NCI-H82 treated with DMSO at 0.1 percent for 48 hours (cell line): ENCODE data around the gene WDR88.
"Not testable (repeated sequence)": the region's sequence is repeated elsewhere in the genome, so short reads cannot be mapped to it uniquely, and the experiment has no call there.

Source experiments
- DNase-seq: peaks from one replicate; lab custom pipeline; 2025; ENCODE audit not compliant: unreplicated experiment; lab: John Stamatoyannopoulos, UW

Gene WDR88

DNA sequence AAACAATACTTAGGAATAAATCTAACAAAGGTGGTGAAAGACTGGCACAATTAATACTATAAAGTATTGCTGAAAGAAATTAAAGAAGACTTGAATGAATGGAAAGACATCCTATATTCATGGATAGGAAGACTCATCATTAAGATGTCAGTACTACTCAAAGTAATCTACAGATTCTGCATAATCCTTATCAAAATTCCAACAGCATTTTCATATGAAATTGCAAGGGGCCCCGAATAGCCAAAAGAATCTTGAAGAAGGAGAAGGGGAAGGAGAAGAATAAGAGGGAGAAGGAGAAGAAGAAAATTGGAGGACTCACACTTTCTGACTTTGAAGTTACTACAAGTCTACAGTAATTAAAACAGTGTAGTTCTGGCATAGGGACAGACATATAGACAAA is 36.6 kb downstream of the WDR88 start:
- DNase-seq, result no peak

DNA sequence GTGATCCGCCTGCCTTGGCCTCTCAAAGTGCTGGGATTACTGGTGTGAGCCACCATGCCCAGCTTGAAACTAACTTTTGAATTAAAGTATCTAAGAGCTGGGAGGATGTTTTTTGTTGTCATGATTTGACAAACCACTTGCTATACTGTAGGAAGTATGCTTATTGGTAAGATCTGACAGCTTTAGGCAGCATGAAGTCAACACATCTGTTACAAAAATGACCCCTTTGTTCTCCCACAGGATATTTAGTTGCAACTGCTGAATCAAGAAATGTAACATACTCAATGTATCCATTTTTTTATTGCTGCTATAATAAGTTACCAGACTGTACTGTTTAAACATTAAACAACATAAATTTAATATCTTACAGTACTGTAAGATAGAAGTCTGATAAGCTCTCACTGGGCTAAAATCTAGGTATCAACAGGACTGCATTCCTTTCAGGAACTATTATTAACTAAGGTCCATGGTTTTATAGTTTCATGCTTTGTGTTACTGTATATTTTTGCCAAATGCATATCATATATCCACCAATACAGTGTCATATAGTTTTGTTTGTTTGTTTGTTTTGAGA is 39.4 kb downstream of the WDR88 start:
- DNase-seq, result no peak

DNA sequence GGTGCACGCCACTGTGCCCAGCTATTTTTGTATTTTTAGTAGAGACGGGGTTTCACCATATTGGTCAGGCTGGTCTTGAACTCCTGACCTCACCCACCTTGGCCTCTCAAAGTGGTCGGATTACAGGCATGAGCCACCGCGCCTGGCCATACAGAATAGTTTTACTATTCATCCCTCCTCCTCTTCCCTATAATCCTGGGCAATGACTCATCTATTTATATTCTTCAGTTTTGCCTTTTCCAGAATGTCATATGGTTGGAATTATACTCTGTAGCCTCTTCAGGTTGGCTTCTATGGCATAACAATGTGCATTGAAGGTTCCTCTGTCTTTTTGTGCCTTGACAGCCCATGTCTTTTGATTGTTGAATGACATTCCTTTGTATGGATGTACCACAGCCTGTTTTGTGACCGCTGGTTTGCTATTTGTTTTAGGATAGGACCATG is 40.0 kb downstream of the WDR88 start:
- DNase-seq, result no peak

DNA sequence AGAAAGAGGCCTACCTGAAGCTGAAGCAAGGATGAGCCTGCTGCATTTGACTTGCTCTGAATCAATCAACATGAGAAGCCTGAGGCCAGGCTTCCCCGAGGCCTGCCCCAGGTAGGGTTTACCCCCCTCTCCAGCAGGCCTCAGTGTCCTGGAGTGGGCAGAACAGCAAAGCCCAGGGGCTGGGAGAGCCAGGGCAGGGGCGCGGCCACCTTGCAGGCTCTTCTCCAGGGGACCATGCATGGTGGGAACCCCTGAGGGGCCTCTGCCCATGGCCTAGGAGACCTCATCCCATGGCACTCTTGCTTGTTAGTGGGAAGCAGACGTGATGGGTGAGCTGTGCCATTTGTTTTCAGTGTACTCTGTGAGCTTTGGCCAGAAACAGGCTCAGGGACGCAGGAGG is 42.3 kb downstream of the WDR88 start:
- no peak for DNase-seq

DNA sequence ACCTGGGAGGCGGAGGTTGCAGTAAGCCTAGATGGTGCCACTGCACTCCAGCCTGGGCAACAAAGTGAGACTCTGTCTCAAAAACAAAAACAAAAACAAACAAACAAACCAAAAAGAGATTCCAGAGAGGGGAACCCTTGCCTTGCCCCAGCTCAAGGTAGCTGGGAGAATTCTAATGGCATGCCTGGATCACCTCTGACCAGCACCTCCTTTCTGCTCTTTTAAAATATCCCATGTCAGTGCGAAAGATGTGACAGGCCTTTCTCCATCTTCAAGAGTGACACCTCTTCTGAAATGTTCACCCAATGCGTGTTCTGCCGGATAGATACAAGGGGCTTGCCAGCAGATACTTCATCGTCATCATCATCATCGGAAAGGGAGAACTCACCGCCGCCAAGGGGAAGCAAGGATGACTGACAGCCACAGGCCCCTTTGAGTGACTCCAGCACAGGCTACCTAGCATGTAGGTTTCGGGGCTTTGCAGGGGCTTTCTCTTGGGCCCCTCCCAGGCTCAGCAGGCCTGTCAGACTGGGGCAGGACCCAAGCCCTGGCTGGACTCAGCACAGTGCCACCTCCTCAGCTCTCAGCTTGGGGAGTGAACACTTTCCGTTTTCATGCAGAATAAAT is 43.4 kb downstream of the WDR88 start:
- DNase-seq, result no peak

DNA sequence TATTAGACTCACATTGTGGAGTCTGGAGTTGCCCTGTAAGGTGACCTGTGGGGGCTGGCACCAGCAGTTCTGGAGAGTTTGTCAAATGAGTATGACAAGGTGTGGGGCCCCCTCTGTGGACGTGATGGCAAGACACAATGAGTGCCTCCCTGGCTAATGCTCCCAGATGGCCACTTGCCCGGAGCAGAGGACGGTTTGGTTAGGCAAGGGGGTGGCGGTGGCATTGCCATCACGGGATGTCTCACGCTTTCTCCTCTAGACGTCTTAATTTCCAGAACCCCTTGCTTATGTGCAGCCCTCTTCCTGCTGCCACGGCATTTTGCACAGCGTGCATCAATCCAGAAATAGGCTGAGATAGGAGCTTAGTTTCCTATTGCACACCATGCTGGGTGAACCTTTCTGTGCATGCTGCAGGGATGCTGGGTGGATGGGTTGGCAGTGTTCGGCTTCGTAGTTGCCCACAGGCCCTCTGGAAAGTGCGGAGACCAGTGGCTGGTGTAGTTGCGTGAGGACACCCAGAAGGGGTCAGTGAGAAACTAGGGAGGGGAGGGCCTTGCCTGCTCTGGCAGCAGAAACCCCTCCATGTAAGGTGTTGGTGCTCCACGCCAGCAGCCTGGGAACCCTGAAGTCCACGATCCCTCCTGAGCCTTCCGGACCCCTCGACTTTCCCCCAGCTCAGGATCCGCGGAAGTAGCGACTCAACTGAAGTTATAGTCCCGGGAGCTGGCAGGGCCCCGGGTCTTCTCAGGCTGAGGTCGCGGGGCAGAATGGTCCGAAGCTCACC is 44.2 kb downstream of the WDR88 start:
- no peak for DNase-seq

DNA sequence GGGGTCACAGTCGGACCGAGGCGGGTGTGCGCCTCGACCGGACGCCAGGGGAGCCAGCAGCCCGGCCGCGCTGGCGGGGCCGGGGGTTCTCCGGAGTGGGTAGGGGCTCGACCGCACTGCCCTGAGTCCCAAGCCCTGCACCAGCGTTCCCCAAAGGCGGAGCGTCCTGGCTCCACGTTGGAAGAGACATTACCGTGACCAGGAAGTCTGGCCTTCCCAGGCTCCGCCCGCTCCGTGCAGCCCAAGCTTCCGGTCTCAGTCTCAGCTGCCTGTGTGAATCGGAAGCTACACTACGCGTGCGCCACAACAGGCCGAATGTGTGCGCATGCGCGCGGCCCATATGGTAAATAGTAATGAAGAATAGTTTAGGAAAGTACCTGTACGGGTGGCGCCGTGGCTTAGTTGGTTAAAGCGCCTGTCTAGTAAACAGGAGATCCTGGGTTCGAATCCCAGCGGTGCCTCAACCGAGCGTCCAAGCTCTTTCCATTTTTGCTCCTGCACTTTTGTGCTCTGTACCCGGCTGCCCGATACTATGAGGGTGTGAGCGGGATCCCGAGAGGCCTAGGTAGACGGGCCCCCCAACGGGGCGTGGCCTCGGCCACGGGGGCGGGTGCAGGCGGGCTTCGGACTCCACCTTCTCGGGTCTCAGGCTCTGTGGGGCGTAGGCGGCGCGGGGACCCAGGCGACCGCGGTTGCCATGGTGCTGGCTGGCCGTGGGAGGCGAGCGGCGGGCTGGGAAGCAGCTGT is 44.9 kb downstream of the WDR88 start:
- peak; percentile 96 for DNase-seq

DNA sequence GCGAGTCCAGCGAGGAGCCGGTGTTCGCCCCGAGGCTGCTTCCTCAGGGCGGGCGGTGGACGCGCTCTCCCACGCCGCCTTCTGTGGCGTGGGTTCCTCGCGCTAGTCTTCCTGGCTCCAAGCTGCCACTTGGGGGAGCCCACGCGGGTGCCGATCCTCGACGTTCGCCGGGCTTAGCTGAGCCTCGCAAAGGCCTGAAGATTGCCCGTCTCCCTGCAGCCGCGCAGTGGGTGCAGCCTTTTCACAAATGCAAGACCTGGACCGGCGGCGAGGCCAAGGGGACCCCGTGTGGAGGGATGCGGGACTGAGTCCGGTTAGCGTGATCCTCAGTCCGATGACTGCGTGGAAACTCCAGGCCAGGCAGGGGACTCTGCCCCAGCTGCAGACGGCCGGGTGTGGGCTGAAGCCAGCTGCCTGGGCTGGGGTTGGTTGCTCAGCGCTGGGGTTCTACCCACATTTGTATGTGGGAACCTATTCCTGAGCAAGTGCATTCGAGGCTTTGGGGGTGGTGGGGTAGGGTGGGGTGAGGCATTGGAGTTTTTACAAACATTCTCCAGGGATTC is 45.6 kb downstream of the WDR88 start:
- DNase-seq, result peak; percentile 61

DNA sequence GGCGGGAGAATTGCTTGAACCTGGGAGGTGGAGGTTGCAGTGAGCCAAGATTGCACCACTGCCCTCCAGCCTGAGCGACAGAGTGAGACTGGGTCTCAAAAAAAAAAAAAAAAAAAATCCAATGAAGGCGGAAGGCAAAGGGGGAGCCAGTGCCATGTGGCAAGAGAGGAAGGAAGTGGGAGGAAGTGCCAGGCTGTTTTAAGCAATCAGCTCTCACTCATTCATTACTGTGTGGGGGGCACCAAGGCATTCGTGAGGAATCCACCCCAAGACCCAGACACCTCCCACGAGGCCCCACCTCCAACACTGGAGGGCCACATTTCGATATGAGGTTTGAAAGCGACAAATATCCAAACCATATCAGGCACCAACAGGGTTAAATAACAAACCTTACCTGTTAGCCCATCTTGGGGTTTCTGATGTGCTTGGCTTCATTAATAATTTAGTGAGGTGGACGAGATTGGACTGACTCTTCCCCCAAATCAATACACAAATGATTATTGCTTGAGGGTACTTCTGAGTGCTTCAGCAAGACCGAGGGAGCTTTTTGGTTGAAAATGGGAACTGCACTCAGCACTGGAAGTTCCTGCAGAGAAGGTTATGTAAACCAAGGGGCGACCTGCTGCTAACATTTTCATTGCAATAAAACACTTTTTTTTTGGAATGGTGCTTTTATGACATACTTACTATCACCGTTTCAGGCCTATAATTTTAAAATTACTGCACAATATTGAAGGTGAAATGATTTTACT is 54.7 kb downstream of the WDR88 start:
- DNase-seq, result no peak

DNA sequence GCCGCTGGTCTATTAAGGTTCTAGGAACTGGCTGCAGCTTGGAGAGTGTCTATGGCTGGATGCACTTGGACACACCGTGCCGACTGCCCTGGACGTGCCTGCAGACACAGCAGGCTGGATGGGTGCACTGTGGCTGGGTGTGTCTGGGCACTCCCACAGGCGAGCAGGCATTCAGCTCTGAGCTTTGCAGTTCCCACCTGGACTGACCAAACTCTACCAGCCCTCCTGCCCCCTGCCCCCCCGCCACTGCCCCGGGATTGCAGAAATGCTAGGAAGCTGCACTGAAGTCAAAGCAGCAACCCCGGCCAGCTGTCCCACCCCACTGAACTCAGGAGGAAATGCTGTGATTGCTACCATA is 55.2 kb downstream of the WDR88 start:
- no peak for DNase-seq

DNA sequence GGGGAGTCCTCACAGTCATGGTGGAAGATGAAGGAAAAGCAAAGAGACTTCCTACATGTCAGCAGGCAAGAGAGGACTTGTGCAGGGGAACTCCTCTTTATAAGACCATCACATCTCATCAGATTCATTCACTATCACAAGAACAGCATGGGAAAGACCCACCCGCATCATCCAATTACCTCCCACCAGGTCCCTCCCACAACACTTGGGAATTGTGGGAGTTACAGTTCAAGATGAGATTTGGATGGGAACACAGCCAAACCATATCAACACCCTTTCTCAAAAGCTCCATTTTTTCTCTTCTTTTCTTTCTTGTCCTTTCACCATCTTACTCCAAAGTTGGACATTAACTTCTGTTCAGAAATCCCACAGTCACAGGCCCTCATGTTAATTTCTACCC is 57.5 kb downstream of the WDR88 start:
- DNase-seq, result no peak

DNA sequence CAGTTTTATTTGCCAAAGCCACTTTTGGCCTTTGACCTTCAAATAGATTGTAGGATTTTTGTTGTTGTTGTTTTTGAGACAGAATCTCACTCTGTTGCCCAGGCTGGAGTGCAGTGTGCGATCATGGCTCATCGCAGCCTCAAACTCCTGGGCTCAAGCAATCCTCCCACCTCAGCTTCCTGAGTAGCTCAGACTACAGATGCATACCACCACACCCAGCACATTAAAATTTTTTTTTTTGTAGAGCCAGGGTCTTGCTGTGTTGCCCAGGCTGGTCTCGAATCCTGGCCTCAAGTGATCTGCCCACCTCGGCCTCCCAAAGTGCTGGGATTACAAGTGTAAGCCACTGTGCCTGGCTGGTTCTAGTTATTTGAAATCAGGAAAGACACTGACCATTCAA is 59.2 kb downstream of the WDR88 start:
- not testable (repeated sequence) for DNase-seq

DNA sequence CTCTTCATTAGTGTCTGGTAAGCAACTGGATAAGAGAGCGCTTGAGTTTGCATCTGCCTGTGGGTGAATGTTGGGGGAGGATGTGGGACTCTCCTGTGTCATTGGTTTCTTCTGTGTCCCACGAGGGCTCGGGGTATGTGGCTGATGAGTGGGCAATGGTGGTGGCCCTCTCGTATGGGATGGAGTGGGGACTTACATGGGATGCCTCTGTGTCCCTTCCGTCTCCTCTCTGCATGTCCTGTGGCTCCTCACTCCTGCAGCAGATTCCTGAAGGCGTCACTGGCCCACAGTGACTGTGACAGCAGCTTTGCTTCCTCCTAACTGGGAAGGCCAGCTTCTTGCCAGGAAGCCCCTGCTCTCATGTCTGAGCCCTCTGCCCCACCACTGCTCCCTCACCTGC is 59.6 kb downstream of the WDR88 start:
- no peak for DNase-seq

DNA sequence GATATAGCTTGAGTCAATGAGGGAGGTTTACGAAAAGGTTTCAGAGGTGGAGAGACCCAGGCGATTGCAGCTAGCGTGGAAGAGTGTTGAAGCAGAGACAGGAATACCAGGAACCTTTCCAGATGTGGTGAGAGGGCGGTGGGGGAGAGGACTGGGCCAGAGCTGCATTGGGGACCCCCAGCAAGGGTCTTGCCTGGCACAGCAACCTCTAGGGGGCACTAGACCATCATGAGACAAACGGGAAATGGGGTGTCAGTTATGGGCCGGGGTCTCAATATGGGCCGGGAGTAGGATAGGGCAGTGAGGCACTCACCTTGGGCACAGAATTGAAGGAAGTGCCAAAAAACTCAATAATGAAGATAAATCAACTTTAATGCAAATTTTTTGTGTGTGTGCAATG is 60.1 kb downstream of the WDR88 start:
- no peak for DNase-seq

DNA sequence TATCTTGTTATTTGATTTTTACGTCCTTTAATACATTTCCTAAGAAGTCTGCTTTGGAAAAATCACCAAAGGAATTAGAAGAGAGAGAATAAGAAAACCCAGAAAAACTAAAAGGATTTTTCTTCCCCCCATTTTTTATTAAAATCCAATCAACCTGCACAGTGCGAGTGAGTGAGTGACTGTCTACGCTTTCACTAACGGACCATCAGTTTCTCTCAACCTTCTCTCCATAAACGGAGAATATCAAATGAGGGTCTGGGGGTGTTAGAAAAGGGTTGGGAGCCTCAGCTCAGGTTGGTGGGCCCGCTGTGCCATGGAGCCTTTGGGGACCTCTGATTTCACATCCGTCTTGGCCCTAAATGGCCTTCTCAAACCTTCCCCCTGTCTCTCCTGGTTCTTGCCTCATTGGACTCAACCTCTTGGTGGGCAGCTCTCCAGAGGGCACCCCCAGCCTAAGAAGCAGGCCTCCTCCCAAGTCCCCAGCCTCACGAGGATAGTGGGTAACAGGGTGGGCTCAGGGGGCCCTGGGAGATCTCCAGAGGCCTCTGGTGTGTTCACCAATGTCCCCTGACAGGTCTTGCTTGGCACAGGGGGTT is 61.5 kb downstream of the WDR88 start:
- DNase-seq, result no peak

DNA sequence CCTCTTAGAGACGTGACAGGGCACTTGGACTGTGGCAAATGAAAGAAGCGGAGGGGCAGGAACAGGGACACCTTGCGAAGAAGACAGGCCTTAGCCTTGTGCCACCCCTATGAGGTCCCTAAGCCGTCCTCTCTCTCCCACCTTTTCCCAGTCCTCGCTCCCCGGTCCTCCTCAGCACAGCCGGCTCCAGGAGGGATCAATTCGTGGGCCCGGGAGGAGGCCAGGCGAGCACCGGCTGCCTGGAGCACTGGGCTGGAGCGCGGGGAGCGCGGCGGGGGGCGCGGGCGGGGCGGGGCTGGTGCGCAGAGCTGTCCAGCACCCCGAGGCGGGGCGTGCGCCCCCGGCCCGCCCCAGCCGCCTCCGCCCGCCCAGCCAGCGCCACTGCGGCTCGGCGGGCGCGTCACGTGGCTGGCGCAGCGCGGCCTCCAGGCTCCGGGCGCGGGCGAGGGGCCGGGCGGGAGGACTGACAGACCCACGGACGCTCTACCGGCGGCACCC is 62.0 kb downstream of the WDR88 start, which contains the start of gene LRP3:
LRP3 (plus strand) TSS at position 466 of the 498 bp plus-strand sequence. CDS start 456 bp downstream, outside the sequence.
- peak; percentile 3 for DNase-seq

DNA sequence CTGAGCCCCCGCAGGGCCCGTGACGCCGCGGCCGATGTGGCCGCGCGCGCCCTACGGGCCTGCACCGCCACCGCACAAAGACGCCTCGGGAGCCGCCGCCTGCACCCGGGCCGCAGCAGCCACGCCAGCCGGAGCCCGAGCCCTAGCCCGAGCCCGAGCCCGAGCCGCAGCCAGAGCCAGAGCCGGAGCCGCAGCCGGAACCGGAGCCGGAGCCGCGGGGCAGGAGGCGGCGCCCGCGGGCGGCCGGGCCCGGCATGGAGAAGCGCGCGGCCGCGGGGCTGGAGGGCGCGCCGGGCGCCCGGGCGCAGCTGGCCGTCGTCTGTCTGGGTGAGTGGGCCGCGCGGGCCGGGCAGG is 62.6 kb downstream of the WDR88 start:
- no peak for DNase-seq

DNA sequence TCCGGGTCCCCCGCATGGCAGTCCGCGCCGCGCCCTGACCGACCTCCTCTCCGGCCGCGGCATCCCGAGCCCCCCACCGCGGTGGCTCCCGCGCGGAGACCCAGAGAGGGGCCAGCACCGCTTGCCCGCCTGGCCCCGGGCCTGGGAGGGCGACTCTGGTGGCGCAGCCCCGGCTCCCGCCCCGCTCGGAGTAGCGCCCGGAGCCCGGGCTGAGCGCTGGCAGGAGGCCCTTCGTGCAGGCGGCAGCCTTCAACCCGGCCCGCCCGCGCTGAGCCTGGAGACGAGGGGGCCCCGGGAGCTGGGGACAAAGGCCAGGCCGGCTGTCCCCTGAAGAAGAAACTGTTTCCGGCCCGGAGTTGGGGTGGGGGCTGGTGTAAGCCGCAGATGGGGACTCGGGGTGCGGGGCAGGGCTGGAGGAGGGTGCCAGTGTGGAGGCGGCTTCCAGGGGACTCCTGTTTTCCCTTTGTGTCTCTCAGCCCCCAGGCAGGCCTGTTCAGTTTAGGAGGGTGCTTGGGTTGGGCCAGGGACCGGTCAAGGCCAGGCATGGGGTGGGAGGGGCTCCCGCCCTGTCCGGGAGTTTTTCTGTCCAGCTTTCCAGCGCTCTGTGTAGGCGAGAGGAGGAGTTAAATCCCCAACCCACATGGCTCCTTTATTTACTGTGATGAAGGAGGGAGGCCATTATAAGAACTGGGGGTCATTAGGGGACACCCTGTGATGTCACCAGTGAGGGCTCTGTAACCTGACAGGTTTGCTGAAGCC is 63.2 kb downstream of the WDR88 start:
- no peak for DNase-seq

DNA sequence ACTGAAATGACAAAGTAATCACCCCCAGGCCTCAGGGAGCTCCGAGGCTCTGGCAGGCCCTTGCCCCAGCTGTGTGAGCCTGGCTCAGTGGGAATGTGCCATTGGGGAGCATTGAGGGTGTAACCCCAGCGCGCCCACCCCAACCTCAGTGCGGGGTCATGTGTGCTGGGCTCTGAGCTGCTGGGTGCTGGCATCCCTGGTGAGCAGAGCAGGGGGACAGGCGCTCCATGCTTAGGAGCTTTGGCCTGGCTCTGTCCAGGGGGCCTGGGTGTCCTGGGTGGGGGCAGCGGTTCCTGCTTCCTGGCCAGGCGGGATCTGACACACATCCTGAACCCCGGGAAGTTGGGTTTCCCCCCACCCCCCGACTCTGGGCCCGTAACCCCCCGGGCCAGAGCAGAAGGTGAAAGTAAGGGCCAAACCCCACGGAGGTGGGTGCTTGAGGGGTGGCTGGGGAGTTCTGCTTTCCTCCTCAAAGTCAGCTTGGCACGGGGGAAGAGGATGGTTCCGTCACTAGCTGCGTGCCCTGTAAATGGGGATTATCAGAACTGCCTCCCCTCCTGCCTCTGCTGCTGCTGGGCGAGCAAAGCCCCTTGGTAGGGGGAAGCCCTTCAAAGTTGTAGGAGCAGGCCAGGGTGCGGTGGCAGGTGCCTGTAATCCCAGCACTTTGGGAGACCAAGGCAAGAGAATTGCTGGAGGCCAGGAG is 63.9 kb downstream of the WDR88 start:
- DNase-seq, result no peak
